GM12891 (cell line): ENCODE results near the gene COL1A1.

Experiments
- PAX5 ChIP-seq: IDR thresholded peaks from 2 replicates; pipeline ENCODE4 v1.6.1; 2011; ENCODE audit warnings: low read length, moderate library complexity, mild to moderate bottlenecking; ENCODE audit not compliant: insufficient read depth, severe bottlenecking
- POLR2A ChIP-seq: IDR thresholded peaks from 2 replicates; pipeline ENCODE4 v1.6.1; 2011; ENCODE audit warnings: low read depth, low read length, control low read depth
- POLR2AphosphoS5 ChIP-seq: IDR thresholded peaks from 2 replicates; pipeline ENCODE4 v1.6.1; 2011; ENCODE audit warnings: low read depth, low read length, control low read depth
- SPI1 ChIP-seq: IDR thresholded peaks from 2 replicates; pipeline ENCODE4 v1.6.1; 2011; ENCODE audit warnings: low read depth, low read length, control low read depth
- TAF1 ChIP-seq: IDR thresholded peaks from 2 replicates; pipeline ENCODE4 v1.6.1; 2011; ENCODE audit warnings: low read depth, low read length, control low read depth

- TF ChIP-seq POLR2AphosphoS5 (no peak), POLR2A (no peak), TAF1 (no peak), SPI1 (no peak), PAX5 (no peak)
Measured at GRCh38 chr17:50188921-50189549, 12.4 kb downstream of the COL1A1 start.
